ENCODE data around the gene MTERF4.

Gene MTERF4

GRCh38 chr2:241139531-241140444, 37.7 kb upstream of the MTERF4 start:
- in situ Hi-C loops (cut with HindIII; ENCODE audit: low sequenced_read_pairs): no loop called here
- no peak for TF ChIP-seq CTCF (IDR thresholded peaks at IDR 0.05; ENCODE audit: low read depth, low read length)
- DNase-seq (ENCODE audit: low read depth, low spot score): no peak
- H3K4me3 ChIP-seq (ENCODE audit: low read depth, low read length): no peak overlapping the region

GRCh38 chr2:241138471-241138870, 36.4 kb upstream of the MTERF4 start:
- no peak overlapping the region for H3K4me3 ChIP-seq (ENCODE audit: low read depth, low read length)
- no peak for TF ChIP-seq CTCF (IDR thresholded peaks at IDR 0.05; ENCODE audit: low read depth, low read length)
- in situ Hi-C loops (cut with HindIII; ENCODE audit: low sequenced_read_pairs): no loop called here
- DNase-seq (ENCODE audit: low read depth, low spot score): no peak

- DNase-seq (ENCODE audit: low read depth, low spot score): no peak
- no peak for TF ChIP-seq CTCF (IDR thresholded peaks at IDR 0.05; ENCODE audit: low read depth, low read length)
- in situ Hi-C loops (cut with HindIII; ENCODE audit: low sequenced_read_pairs): no loop called here
- H3K4me3 ChIP-seq (ENCODE audit: low read depth, low read length): no peak overlapping the region
Measured at GRCh38 chr2:241137276-241138190, 35.4 kb upstream of the MTERF4 start.

GRCh38 chr2:241136661-241137260, 34.7 kb upstream of the MTERF4 start:
- in situ Hi-C loops (cut with HindIII; ENCODE audit: low sequenced_read_pairs): no loop called here

GRCh38 chr2:241136191-241136590, 34.1 kb upstream of the MTERF4 start:
- TF ChIP-seq CTCF (IDR thresholded peaks at IDR 0.05; ENCODE audit: low read depth, low read length): no peak
- no peak for DNase-seq (ENCODE audit: low read depth, low spot score)
- in situ Hi-C loops (cut with HindIII; ENCODE audit: low sequenced_read_pairs): no loop called here
- no peak overlapping the region for H3K4me3 ChIP-seq (ENCODE audit: low read depth, low read length)

More at GRCh38 chr2:241136661-241137260, 34.7 kb upstream of the MTERF4 start:
- no peak overlapping the region for H3K4me3 ChIP-seq (ENCODE audit: low read depth, low read length)
- no peak for TF ChIP-seq CTCF (IDR thresholded peaks at IDR 0.05; ENCODE audit: low read depth, low read length)
- no peak for DNase-seq (ENCODE audit: low read depth, low spot score)

- no peak for TF ChIP-seq CTCF (IDR thresholded peaks at IDR 0.05; ENCODE audit: low read depth, low read length)
- in situ Hi-C loops (cut with HindIII; ENCODE audit: low sequenced_read_pairs): no loop called here
- no peak overlapping the region for H3K4me3 ChIP-seq (ENCODE audit: low read depth, low read length)
Measured at GRCh38 chr2:241135737-241136136, 33.6 kb upstream of the MTERF4 start.

More at GRCh38 chr2:241135737-241136136, 33.6 kb upstream of the MTERF4 start:
- DNase-seq (ENCODE audit: low read depth, low spot score): no peak

Data from astrocyte of the spinal cord (primary cell).